Measurements from ENCODE around the gene PARVB. TPM values are rescaled to one million over a fixed set of nuclear protein-coding genes. Genes with fewer than 3 reads are reported as not detected.

PARVB gene
- polyA plus RNA-seq, 1 donor (not counting 4 experiments of a cell fraction or from before 2014, with no cell fraction given) = 10.5 TPM

GRCh38 chr22:44181912-44182587, 157.9 kb downstream of the PARVB start:
- dilution Hi-C loops (cut with MboI; ENCODE audit: extremely low pct_ligation_motif_present, low sequenced_read_pairs) = no loop called here
- H3K4me2 ChIP-seq (ENCODE audit: control insufficient read depth, extremely low read depth, insufficient read depth, low read depth, low read length) = no peak overlapping the region
- TF ChIP-seq CTCF (optimal IDR thresholded peaks at IDR 0.05 in 1 of 3, IDR thresholded peaks at IDR 0.05 in 1 of 3, conservative IDR thresholded peaks at IDR 0.05 in 1 of 3; ENCODE audit: extremely low read depth in 1 of 3, insufficient read depth in 2 of 3, low read length in 3 of 3) = no peak
- TF ChIP-seq EZH2 (IDR thresholded peaks at IDR 0.05; ENCODE audit: low read length) = no peak
- no peak overlapping the region for H3K9ac ChIP-seq (ENCODE audit: control insufficient read depth, extremely low read depth, insufficient read depth, low read length)
- H2AFZ ChIP-seq (ENCODE audit: control insufficient read depth, low read length) = no peak overlapping the region
- no peak overlapping the region for H3K27ac ChIP-seq (ENCODE audit: control insufficient read depth, insufficient read depth, low read length)
- peaks cover 30% of the 10 kb centered on the region for H3K27me3 ChIP-seq (ENCODE audit: control insufficient read depth, extremely low read depth, insufficient read depth, low read length)
- no peaks in the 10 kb centered on the region for H3K79me2 ChIP-seq (ENCODE audit: control insufficient read depth, insufficient read depth, low read length)
- DNase-seq (ENCODE audit: low read depth, low spot score) (no peak), FAIRE-seq (no peak)
- H3K4me3 ChIP-seq (ENCODE audit: control insufficient read depth in 2 of 3, extremely low read depth in 1 of 3, insufficient read depth in 2 of 3, low read depth in 1 of 3, low read length in 3 of 3) = no peak overlapping the region
- no peaks in the 10 kb centered on the region for H3K9me1 ChIP-seq (ENCODE audit: control insufficient read depth, extremely low read depth, insufficient read depth, low read length)
- H4K20me1 ChIP-seq (ENCODE audit: control insufficient read depth, extremely low read depth, insufficient read depth, low read length) = no peaks in the 10 kb centered on the region
- H3K4me1 ChIP-seq (ENCODE audit: control insufficient read depth, extremely low read depth, insufficient read depth, low read length) = no peaks in the 10 kb centered on the region
- H3K36me3 ChIP-seq (ENCODE audit: control insufficient read depth in 2 of 2, extremely low read depth in 1 of 2, insufficient read depth in 2 of 2, low read length in 2 of 2) = no peaks in the 10 kb centered on the region
- H3K9me3 ChIP-seq (ENCODE audit: control insufficient read depth, low read depth, low read length) = no peaks in the 10 kb centered on the region

GRCh38 chr22:44182588-44183286, 158.6 kb downstream of the PARVB start:
- Histone ChIP-seq H3K4me3 (ENCODE audit: control insufficient read depth in 2 of 3, extremely low read depth in 1 of 3, insufficient read depth in 2 of 3, low read depth in 1 of 3, low read length in 3 of 3) (no peak overlapping the region), H3K9me1 (ENCODE audit: control insufficient read depth, extremely low read depth, insufficient read depth, low read length) (no peaks in the 10 kb centered on the region), H3K79me2 (ENCODE audit: control insufficient read depth, insufficient read depth, low read length) (no peaks in the 10 kb centered on the region), H3K9ac (ENCODE audit: control insufficient read depth, extremely low read depth, insufficient read depth, low read length) (no peak overlapping the region), H3K4me2 (ENCODE audit: control insufficient read depth, extremely low read depth, insufficient read depth, low read depth, low read length) (no peak overlapping the region), H3K9me3 (ENCODE audit: control insufficient read depth, low read depth, low read length) (no peaks in the 10 kb centered on the region), H3K27ac (ENCODE audit: control insufficient read depth, insufficient read depth, low read length) (no peak overlapping the region), H3K27me3 (ENCODE audit: control insufficient read depth, extremely low read depth, insufficient read depth, low read length) (peaks cover 30% of the 10 kb centered on the region), H4K20me1 (ENCODE audit: control insufficient read depth, extremely low read depth, insufficient read depth, low read length) (no peaks in the 10 kb centered on the region), H2AFZ (ENCODE audit: control insufficient read depth, low read length) (no peak overlapping the region), H3K36me3 (ENCODE audit: control insufficient read depth in 2 of 2, extremely low read depth in 1 of 2, insufficient read depth in 2 of 2, low read length in 2 of 2) (no peaks in the 10 kb centered on the region), H3K4me1 (ENCODE audit: control insufficient read depth, extremely low read depth, insufficient read depth, low read length) (no peaks in the 10 kb centered on the region)
- dilution Hi-C loops (cut with MboI; ENCODE audit: extremely low pct_ligation_motif_present, low sequenced_read_pairs) = no loop called here
- no peak for DNase-seq (ENCODE audit: low read depth, low spot score)
- TF ChIP-seq CTCF (optimal IDR thresholded peaks at IDR 0.05 in 1 of 3, IDR thresholded peaks at IDR 0.05 in 1 of 3, conservative IDR thresholded peaks at IDR 0.05 in 1 of 3; ENCODE audit: extremely low read depth in 1 of 3, insufficient read depth in 2 of 3, low read length in 3 of 3) = no peak
- TF ChIP-seq EZH2 (IDR thresholded peaks at IDR 0.05; ENCODE audit: low read length) = no peak
- FAIRE-seq = no peak
